Measurements from ENCODE around the gene FN3K.
A peak's percentile ranks its signal among the peaks of the same experiment; 100 is the strongest.
"Not testable (repeated sequence)": the region's sequence is repeated elsewhere in the genome, so short reads cannot be mapped to it uniquely, and the experiment has no call there.

The FN3K gene

DNA sequence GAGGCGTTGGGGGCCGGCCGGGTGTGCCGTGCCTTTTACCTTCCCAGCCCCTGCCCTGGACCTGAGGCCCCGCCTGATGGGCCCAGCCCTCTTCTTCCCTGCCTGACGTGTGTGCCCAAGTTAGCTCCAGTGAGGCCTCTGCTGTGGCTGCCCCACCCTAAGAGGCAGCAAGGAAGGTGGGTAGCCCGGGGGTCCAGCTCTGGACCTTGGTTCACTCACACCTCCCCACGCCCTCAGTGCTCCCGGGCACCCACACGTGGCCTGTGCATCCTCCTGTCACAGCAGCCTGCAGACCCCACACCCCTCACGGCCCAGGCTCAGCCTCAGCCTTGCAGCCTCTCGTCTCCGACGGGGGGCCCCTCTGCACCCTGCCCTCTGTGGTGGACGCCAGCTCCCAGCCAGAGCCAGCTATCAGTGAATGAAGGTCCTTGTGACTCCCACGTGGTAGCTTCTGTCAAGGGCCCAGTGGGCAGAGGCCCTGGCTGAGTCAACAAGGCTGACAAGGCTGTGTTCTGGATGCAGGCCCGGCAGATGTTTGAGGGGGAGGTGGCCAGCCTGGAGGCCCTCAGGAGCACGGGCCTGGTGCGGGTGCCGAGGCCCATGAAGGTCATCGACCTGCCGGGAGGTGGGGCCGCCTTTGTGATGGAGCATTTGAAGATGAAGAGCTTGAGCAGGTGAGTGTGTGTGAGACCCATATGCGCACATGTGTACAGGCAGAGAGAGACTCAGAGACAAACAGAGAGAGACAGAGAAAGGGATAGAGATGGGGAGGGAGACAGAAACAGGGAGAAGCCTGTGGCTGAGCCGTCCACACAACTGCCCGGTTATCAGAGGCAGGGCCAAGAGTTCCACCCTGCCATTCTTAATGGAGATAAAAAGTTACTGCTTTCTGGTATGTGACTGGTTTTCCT, 2.8 kb downstream of the FN3K start:
- DNase-seq (ENCODE audit: low read depth in 2 of 2): no peak

DNA sequence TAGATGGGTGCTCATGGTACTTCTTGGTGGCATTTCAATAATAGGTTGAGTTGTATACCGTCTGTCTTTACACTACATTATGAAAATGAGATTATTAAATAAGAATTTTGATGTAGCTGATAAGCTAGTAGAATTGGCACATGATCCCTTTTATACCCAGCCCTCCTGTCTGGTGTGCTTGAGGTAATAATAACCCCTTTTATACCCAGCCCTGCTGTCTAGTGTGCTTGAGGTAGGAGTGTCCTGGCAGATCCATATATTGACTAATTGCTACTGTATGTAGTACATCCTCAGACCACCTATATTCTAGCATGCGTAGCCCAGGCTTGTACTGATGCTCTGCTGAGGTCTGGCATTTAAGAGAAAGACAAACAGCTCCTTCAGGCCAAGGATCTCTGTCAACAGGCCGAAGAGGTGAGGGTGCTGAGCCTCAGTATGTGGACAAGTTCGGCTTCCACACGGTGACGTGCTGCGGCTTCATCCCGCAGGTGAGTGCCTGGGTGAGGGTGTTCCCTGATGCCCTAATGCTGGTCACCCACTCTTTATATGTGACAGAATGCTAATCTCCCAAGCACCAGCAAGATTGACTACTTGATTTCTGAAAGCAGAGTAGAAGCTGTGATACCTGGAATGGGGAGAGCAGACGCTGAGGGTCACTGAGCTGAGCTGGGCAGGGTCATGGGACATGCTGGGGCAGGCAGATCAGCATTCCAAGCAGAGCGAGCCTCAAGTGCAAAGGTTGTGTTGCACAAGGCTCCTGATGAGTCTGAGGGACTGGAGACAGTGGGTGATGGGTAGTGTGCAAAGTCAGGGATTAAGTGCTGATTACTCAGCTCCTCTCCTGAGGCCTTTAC, 5.7 kb downstream of the FN3K start:
- no peak for DNase-seq (ENCODE audit: low read depth in 2 of 2)

DNA sequence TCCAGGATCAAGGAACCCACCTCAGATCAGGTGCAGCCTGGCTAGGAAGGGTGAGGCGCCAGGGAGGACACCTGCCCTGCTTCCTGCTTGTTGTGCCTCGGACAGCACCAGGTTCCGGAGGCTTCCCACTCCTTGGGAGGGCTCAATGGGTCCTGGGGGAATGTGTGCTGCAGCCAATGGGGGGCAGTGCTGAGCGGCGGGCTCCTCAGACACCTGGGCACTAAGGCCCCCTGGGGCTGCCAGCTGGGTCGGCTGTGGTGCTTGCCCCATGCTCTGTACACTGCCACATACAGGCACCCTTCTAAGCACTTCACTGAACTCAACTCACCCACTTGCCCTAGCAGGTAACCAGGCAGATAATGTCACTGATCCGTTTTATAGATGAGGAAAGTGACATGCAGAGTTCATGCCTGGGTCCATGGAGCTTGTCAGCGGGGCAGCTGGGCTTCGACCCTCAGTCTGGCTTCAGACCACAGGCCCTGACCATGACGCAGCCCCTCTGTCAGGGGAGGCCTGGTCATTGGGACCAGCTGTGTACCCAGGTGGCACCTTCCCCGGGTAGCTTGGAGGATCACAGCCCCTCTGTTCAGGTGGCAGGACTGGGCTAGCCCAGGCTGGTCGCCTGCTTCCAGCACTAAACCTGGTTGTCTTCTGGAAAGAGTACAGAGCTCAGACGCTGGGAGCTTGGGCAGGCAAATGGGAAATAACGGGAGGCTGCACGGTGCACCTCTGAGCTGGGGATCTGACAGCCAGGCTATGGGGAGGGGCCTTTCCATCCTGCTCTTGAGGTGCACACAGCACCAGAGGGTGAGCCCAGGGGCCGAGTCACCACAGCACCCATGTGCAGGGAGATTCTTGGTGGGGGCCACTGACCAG, 8.2 kb downstream of the FN3K start:
- no peak for DNase-seq (ENCODE audit: low read depth in 2 of 2)

DNA sequence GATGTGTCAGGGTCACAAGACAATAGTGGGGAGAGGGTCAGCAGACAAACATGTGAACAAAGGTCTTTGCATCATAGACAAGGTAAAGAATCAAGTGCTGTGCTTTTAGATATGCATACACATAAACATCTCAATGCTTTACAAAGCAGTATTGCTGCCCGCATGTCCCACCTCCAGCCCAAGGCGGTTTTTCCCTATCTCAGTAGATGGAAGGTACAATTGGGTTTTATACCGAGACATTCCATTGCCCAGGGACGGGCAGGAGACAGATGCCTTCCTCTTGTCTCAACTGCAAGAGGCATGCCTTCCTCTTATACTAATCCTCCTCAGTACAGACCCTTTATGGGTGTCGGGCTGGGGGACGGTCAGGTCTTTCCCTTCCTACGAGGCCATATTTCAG, 9.3 kb downstream of the FN3K start:
- not testable (repeated sequence) for DNase-seq (ENCODE audit: low read depth in 2 of 2)

DNA sequence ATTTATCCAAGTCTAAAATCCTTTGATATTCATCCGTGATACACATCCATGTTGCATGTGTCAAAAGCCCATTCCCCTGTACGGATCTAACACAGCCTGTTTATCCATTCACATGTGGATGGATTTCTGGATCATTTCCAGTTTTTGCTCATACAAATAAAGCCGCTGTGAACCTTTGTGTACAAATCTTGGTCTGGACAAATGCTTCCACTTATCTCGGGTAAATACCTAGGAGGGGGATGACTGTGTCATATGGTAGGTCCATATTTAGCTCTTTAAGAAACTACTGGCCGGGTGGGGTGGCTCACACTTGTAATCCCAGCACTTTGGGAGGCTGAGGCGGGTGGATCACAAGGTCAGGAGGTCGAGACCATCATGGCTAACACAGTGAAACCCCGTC, 10.1 kb downstream of the FN3K start:
- DNase-seq (ENCODE audit: low read depth in 2 of 2): no peak

DNA sequence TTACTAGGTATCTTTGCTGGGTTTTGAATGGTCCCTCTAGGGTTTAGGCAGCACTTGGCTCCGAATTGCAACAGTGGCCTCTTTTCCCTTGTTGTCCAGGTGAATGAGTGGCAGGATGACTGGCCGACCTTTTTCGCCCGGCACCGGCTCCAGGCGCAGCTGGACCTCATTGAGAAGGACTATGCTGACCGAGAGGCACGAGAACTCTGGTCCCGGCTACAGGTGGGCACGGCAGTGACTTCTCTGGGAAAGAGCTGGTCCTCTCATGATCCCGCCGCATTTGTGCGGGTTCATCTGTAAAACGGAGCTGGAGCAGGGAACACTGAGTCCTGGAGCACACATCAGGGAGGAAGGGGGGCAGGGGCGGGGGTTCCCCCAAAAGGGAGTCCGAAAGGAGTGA, 13.3 kb downstream of the FN3K start:
- DNase-seq (ENCODE audit: low read depth in 2 of 2): no peak

DNA sequence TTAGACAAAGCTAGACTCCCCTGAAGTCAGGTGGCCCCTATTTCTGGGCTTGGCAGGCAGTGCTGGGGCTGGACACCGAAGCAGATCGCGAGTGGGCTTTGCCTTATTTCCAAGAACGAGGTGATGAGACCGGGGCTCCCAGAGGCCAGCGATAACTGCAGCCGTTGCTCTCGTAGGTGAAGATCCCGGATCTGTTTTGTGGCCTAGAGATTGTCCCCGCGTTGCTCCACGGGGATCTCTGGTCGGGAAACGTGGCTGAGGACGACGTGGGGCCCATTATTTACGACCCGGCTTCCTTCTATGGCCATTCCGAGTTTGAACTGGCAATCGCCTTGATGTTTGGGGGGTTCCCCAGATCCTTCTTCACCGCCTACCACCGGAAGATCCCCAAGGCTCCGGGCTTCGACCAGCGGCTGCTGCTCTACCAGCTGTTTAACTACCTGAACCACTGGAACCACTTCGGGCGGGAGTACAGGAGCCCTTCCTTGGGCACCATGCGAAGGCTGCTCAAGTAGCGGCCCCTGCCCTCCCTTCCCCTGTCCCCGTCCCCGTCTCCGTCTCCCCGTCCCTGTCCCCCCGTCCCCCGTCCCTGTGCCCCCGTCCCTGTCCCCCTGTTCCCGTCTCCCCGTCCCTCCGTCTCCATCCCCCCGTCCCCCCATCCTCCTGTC, 15.0 kb downstream of the FN3K start:
- no peak for DNase-seq (ENCODE audit: low read depth in 2 of 2)

DNA sequence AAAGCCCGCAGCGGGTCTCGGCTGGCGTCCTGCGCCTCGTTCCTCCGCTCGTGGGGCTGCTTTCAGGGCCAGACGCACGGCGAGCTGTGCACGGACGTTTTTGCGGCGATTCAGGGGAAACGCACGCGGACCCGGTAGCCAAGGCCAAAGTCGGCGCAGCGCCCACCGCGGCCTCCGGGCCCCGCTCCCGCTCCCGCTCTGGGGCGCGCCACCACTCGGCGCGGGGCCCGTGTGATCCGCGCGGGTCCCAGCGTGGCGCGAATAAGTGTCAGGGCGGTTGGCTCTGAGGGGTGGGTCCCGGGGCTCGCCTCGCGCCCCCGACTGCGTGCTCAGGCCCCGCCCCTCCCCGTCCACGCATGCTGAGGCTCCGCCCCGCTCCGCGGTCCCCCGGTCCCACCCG, 15.8 kb downstream of the FN3K start:
- no peak for DNase-seq (ENCODE audit: low read depth in 2 of 2)

DNA sequence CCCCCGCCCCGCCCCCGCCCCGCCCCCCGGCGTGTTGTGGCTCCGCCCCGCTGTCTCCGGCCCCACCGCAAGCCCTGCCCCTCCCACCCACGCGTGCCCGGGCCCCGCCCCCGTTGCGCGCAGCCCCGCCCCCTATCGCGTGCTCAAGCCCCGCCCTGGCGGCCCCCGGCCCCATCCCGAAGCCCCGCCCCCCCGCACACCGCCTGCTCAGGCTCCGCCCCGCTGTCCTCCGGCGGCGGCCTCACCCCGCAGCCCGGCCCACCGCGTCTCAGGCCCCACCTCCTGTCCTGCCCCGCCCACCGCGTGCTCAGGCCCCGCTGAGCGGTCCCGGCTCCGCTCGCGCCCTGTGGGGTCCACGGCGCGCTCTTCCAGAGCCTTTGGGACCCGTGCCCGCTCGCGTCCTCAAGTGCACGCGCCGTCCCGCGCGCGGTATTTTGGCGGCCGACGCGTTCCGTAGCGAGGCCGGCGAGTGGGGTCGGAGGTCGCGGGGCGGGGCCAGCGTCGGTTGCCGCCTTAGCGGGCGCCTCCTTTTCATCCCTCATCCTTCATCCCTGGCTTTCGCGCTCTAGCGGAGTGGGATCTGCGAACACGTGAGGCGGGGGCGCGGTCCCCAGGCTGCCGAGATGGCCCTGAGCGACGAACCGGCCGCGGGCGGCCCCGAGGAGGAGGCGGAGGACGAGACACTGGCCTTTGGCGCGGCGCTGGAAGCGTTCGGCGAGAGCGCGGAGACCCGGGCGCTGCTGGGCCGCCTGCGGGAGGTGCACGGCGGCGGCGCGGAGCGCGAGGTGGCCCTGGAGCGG, 16.4 kb downstream of the FN3K start, which contains the start of gene TBCD:
TBCD (plus strand) TSS at position 495 of the 800 bp plus-strand sequence; CDS start at position 624, 129 bp downstream.
- DNase-seq (ENCODE audit: low read depth in 2 of 2): peak; percentile 82 to 87

DNA sequence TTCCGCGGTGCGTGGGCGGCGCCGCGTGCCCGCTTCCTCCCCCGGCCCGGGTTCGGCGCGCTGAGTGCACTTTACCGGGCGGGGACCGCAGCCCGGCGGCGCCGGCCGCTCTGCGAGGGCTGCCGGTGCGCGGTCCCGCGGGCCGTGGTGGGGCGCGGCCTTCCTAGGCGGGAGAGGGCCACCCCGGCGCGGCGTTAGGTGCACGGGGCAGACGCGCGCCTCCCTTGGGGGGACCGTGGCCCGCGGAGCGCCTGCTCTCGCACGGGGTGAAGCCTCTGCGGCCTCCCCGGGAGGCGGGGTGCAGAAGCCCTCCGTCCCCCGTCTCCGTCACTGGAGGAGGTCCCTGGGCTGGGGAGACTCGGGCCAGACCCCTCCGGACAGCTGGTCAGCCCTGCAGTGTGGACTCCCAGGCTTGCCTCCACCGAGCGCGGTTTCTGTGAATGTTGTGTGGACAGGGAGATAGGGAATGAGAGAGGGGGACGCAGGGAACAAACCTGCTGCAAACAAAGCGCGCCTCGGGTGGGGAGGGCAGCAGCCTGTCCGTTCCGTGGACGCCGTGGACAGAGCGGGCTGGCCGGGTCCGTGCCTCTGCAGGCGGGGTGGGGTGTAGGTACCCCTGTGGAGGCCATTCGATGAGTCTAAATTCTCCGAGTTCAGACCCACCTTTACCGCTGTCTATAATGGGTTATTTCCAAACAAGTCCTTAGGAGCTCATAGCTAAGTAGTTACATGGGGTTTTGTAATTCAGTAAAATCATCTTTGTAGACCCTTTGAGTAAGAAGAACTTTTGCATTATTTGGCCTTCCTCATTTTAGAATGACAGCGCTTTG, 17.2 kb downstream of the FN3K start:
- peak in 1 of 2 donors; percentile 18 for DNase-seq (ENCODE audit: low read depth in 2 of 2)

DNA sequence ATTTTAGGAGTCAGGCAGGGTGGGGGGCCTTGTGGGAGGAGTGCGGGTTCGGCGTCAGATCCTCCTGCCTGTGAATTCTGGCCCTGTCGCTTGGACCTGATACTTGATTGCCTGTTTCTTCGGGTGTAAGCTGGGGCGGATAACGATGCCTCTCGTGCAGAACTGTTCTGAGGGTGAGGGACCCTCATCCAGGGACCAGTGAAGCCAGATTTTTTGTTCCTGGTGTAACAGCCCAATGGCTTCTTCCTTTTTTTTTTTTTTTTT, 17.7 kb downstream of the FN3K start:
- DNase-seq (ENCODE audit: low read depth in 2 of 2): no peak

DNA sequence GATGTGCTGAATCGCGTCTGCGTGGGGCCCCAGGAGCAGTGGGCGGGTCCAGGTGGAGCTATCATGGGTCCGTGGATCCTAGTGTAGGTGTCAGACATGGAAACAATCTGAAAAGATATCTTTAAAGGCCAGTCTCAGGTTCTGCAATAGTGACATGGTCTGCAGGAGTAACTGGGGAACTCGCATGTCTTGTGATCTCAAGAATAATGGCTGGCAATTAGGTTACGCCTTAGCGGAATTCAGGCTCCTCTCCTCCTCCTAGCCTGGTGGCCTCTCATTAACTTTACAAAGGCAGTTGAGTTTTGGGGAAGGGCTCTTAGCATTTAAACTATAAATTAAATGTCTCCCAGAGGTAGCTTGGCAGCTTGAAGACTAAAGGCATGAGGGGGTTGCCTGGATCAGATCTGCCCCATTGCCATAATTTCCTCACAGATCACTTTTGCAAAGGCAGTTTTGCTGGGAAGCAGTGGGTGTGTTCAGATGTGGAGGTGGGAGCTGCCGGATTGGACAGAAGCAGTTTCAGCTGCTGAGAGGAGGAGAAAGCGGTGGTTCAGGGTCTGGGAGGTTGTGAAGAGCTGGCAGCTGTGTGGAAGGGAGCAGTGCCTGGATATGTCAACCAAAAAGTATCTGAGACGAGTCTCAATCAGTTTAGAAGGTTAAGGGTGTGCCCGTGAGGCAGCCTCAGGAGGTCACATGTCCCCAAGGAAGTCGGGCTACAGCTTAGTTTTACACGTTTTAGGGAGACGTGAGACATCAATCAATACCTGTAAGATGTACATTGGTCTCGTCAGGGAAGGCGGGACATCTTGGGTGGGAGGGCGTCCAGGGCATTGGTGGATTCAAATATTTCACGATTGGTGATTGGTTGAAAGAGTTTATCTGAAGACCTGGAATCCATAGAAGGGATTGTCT, 19.1 kb downstream of the FN3K start:
- no peak for DNase-seq (ENCODE audit: low read depth in 2 of 2)

DNA sequence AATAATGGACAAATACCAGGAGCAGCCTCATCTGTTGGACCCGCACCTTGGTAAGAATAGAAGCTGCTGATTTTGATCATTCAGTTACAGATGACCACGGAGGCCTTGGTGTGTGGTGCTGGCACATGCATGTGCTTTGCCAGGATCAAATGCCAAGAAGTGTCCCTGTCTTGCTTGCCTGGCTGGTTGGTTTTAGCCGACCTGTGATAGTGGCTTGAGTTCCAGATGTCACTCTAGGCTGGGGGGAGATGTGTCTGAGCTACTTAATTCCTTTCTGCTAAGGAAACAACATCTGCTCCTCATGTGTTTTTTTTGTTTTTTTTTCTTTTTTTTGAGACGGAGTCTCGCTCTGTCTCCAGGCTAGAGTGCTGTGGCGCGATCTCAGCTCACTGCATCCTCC, 20.8 kb downstream of the FN3K start:
- no peak for DNase-seq (ENCODE audit: low read depth in 2 of 2)

DNA sequence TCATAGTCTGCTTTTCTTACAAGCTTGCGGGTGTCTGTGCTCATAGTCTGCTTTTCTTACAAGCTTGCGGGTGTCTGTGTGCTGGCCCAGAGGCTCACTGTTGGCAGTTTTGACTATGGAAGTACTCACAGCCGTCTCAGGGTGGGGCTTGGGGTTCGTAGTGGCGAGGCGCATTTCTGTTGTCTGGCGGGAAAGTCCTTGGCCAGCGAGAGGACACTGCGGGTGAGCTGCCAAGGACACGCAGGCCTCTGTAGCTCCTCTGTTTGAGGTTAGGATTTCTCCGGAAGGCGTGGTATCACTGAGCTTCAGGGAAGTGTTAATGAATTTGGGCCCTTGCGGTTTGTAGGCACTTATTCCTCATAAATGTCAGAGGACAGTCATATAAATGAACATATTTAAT, 30.0 kb downstream of the FN3K start:
- DNase-seq (ENCODE audit: low read depth in 2 of 2): no peak

DNA sequence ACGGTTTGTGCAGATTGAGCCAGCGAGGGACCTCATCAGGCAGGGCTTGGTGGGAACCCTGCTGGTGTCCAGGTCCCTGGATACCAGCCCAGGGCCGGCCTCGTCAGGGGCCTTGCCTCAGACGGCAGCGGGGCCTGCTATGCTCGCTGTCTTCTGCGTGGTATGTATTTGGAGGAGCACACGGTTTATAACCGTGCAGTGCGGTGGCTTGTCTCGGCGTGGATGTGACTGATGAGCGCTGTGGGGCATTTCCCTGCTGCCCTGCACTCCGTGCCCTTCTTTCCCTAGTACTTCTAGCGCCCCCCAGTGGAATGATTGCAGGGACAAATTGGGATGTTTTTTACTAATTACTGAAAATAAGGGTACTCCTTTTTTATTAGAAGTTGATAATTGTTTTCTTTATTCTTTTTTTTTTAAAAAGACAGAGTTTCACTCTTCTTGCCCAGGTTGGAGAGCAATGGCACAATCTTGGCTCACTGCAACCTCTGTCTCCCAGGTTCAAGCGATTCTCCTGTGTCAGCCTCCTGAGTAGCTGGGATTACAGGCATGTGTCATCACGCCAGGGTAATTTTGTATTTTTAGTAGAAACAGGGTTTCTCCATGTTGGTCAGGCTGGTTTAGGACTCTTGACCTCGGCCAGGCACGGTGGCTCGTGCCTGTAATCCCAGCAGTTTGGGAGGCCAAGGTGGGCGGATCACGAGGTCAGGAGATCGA, 31.8 kb downstream of the FN3K start:
- peak in 1 of 2 donors; percentile 39 for DNase-seq (ENCODE audit: low read depth in 2 of 2)

DNA sequence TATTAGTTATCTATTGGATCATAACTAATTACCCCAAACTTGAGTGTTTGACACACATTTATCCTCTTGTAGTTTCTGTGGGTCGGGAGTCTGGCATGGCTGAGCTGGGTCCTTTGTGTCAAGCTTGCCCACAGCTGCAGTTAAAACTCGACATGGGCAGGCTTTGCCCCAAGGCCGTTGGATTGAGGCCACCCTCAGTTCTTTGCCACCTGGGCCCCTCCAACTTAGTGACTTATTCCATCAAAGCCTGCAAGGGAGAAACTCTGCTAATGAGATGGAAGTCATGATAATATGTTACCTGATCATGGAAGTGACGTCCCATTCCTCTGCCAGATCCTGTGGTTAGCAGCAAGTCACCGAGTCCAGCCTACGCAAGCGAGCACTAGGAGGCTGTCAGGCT, 33.6 kb downstream of the FN3K start:
- no peak for DNase-seq (ENCODE audit: low read depth in 2 of 2)

DNA sequence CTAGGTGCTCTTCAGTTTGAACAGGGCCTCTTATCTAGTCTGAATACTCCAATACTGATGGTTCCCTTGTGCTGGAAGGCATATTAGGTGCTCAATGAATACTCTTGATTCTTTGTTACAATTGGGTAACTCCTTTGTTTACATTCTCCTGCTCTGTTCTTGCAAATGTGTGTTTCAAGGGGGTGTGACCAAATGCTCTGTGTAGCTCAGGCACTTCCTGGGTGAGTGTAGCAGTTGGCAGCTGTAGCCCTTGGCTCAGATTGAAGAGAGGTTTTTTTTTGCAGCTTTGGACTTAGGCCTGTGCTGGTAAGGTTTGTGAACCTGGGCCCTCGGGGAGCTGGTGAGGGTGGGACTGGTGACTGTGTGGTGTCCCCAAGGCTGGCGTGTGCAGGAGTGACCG, 36.6 kb downstream of the FN3K start:
- no peak for DNase-seq (ENCODE audit: low read depth in 2 of 2)

DNA sequence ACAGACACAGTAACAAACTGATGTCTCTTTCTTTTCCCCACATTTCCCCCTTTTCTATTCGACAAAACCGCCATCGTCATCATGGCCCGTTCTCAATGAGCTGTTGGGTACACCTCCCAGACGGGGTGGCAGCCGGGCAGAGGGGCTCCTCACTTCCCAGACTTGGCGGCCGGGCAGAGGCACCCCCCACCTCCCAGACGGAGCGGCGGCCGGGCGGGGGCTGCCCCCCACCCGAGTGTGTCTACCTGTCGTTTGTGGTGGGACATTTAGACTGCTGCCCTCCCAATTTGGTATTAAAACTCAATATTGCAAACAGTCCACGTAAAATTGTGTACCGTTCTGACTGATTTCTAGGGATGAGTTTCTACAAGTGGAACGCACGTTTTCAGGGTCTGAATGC, 39.0 kb downstream of the FN3K start:
- DNase-seq (ENCODE audit: low read depth in 2 of 2): not testable (repeated sequence)

Data from activated CD4-positive, alpha-beta T cell treated with anti-CD3 and anti-CD28 coated beads for 24 hours (primary cell).